Measurements from ENCODE around the gene CD200.
"Not testable (repeated sequence)": the region's sequence is repeated elsewhere in the genome, so short reads cannot be mapped to it uniquely, and the experiment has no call there.

CD200 gene

GRCh38 chr3:112362221-112362620 lies 29.3 kb downstream of the CD200 start:
- DNase-seq = no peak

- DNase-seq = no peak
Measured at GRCh38 chr3:112364291-112364690, 31.3 kb downstream of the CD200 start.

GRCh38 chr3:112365035-112365434 lies 32.1 kb downstream of the CD200 start:
- DNase-seq = no peak

GRCh38 chr3:112365636-112366035 lies 32.7 kb downstream of the CD200 start:
- DNase-seq = no peak

GRCh38 chr3:112366522-112366921 lies 33.6 kb downstream of the CD200 start:
- DNase-seq = no peak

GRCh38 chr3:112371569-112371968 lies 38.6 kb downstream of the CD200 start:
- DNase-seq = no peak

- DNase-seq = no peak
Measured at GRCh38 chr3:112372396-112372795, 39.4 kb downstream of the CD200 start.

- DNase-seq = no peak
Measured at GRCh38 chr3:112373476-112373875, 40.5 kb downstream of the CD200 start.

- no peak for DNase-seq
Measured at GRCh38 chr3:112373924-112374323, 41.0 kb downstream of the CD200 start.

- no peak for DNase-seq
Measured at GRCh38 chr3:112374333-112374734, 41.4 kb downstream of the CD200 start.

GRCh38 chr3:112375117-112375516 lies 42.2 kb downstream of the CD200 start:
- no peak for DNase-seq

- no peak for DNase-seq
Measured at GRCh38 chr3:112376241-112376911, 43.4 kb downstream of the CD200 start.

- no peak for DNase-seq
Measured at GRCh38 chr3:112376992-112377391, 44.0 kb downstream of the CD200 start.

- DNase-seq = no peak
Measured at GRCh38 chr3:112377568-112378071, 44.7 kb downstream of the CD200 start.

GRCh38 chr3:112378347-112378746 lies 45.4 kb downstream of the CD200 start:
- DNase-seq = not testable (repeated sequence)

GRCh38 chr3:112379020-112379690 lies 46.2 kb downstream of the CD200 start:
- DNase-seq = no peak

- no peak for DNase-seq
Measured at GRCh38 chr3:112381673-112382542, 49.0 kb downstream of the CD200 start.

GRCh38 chr3:112382543-112383160 lies 49.7 kb downstream of the CD200 start:
- no peak for DNase-seq

- DNase-seq = no peak
Measured at GRCh38 chr3:112384769-112385168, 51.8 kb downstream of the CD200 start.

- DNase-seq = no peak
Measured at GRCh38 chr3:112388972-112389371, 56.0 kb downstream of the CD200 start.

GRCh38 chr3:112389961-112390360 lies 57.0 kb downstream of the CD200 start:
- DNase-seq = no peak

GRCh38 chr3:112390783-112391641 lies 58.1 kb downstream of the CD200 start:
- DNase-seq = no peak

Data from NCI-H524 (cell line).